HEK293 (cell line): Measurements from ENCODE around the gene CNPY1.

Experiments used
- GLI4 ChIP-seq: fragments of 450-650 bp; formaldehyde crosslinking; IDR thresholded peaks from 2 replicates; pipeline ENCODE4 v1.5.1; 2016; ENCODE audit warnings: missing biosample characterization, missing genetic modification characterization
- GLIS2 ChIP-seq: fragments of 450-650 bp; formaldehyde crosslinking; IDR thresholded peaks from 2 replicates; pipeline ENCODE4 v1.5.1; 2016; ENCODE audit warnings: missing biosample characterization, missing genetic modification characterization
- IKZF3 ChIP-seq: fragments of 450-650 bp; IDR thresholded peaks from 2 replicates; pipeline ENCODE4 v1.5.0; 2018; ENCODE audit warnings: missing biosample characterization, mild to moderate bottlenecking, missing genetic modification characterization, moderate library complexity
- SCRT2 ChIP-seq: fragments of 450-650 bp; formaldehyde crosslinking; IDR thresholded peaks from 2 replicates; pipeline ENCODE4 v1.5.1; 2016; ENCODE audit warnings: missing biosample characterization, missing genetic modification characterization
- SP2 ChIP-seq: fragments of 450-650 bp; formaldehyde crosslinking; IDR thresholded peaks from 2 replicates; pipeline ENCODE4 v1.5.1; 2016; ENCODE audit warnings: missing biosample characterization, missing genetic modification characterization
- TCF7L2 ChIP-seq: IDR thresholded peaks from 2 replicates; pipeline ENCODE4 v1.6.1; 2011; ENCODE audit warnings: low read depth, mild to moderate bottlenecking, inconsistent platforms, low read length, moderate library complexity, borderline replicate concordance
- ZNF133 ChIP-seq: fragments of 450-650 bp; formaldehyde crosslinking; IDR thresholded peaks from 2 replicates; pipeline ENCODE4 v1.5.1; 2016; ENCODE audit warnings: missing biosample characterization, missing genetic modification characterization
- ZNF155 ChIP-seq: fragments of 450-650 bp; formaldehyde crosslinking; IDR thresholded peaks from 2 replicates; pipeline ENCODE4 v1.5.1; 2016; ENCODE audit warnings: missing biosample characterization, missing genetic modification characterization
- ZNF175 ChIP-seq: fragments of 450-650 bp; formaldehyde crosslinking; IDR thresholded peaks from 2 replicates; pipeline ENCODE4 v1.5.1; 2016; ENCODE audit warnings: missing biosample characterization, missing genetic modification characterization
- ZNF184 ChIP-seq: fragments of 450-650 bp; IDR thresholded peaks from 2 replicates; pipeline ENCODE4 v1.5.1; 2018; ENCODE audit warnings: missing biosample characterization, mild to moderate bottlenecking, missing genetic modification characterization
- ZNF354C ChIP-seq: fragments of 450-650 bp; formaldehyde crosslinking; IDR thresholded peaks from 2 replicates; pipeline ENCODE4 v1.5.1; 2016; ENCODE audit warnings: missing biosample characterization, missing genetic modification characterization, low read depth, borderline replicate concordance
- ZNF404 ChIP-seq: fragments of 450-650 bp; formaldehyde crosslinking; IDR thresholded peaks from 2 replicates; pipeline ENCODE4 v1.5.1; 2017; ENCODE audit warnings: missing biosample characterization, missing genetic modification characterization
- ZNF426 ChIP-seq: fragments of 450-650 bp; formaldehyde crosslinking; IDR thresholded peaks from 2 replicates; pipeline ENCODE4 v1.5.1; 2017; ENCODE audit warnings: missing biosample characterization, missing genetic modification characterization, mild to moderate bottlenecking, inconsistent platforms, moderate library complexity
- ZNF433 ChIP-seq: fragments of 450-650 bp; formaldehyde crosslinking; IDR thresholded peaks from 2 replicates; pipeline ENCODE4 v1.5.1; 2016; ENCODE audit warnings: missing biosample characterization, missing genetic modification characterization, low read depth
- ZNF544 ChIP-seq: fragments of 450-650 bp; formaldehyde crosslinking; IDR thresholded peaks from 2 replicates; pipeline ENCODE4 v1.5.0; 2017; ENCODE audit warnings: missing biosample characterization, missing genetic modification characterization
- ZNF596 ChIP-seq: fragments of 450-650 bp; IDR thresholded peaks from 2 replicates; pipeline ENCODE4 v1.5.0; 2018; ENCODE audit warnings: missing biosample characterization, mild to moderate bottlenecking, missing genetic modification characterization, moderate library complexity
- ZNF621 ChIP-seq: fragments of 450-650 bp; formaldehyde crosslinking; IDR thresholded peaks from 2 replicates; pipeline ENCODE4 v1.5.1; 2017; ENCODE audit warnings: missing biosample characterization, missing genetic modification characterization
- ZNF660 ChIP-seq: fragments of 450-650 bp; IDR thresholded peaks from 2 replicates; pipeline ENCODE4 v1.5.1; 2018; ENCODE audit warnings: missing biosample characterization, mild to moderate bottlenecking, missing genetic modification characterization
- ZNF768 ChIP-seq: fragments of 450-650 bp; formaldehyde crosslinking; IDR thresholded peaks from 2 replicates; pipeline ENCODE4 v1.5.1; 2018; ENCODE audit warnings: missing biosample characterization, mild to moderate bottlenecking, missing genetic modification characterization
- ZNF776 ChIP-seq: fragments of 450-650 bp; formaldehyde crosslinking; IDR thresholded peaks from 2 replicates; pipeline ENCODE4 v1.5.0; 2017; ENCODE audit warnings: missing biosample characterization, missing genetic modification characterization, borderline replicate concordance
- ZNF792 ChIP-seq: fragments of 450-650 bp; formaldehyde crosslinking; IDR thresholded peaks from 2 replicates; pipeline ENCODE4 v1.5.1; 2016; ENCODE audit warnings: missing biosample characterization, missing genetic modification characterization
- ZNF843 ChIP-seq: fragments of 450-650 bp; formaldehyde crosslinking; IDR thresholded peaks from 2 replicates; pipeline ENCODE4 v1.5.1; 2016; ENCODE audit warnings: missing biosample characterization, missing genetic modification characterization
- ZSCAN16 ChIP-seq: fragments of 450-650 bp; formaldehyde crosslinking; IDR thresholded peaks from 2 replicates; pipeline ENCODE4 v1.5.1; 2016; ENCODE audit warnings: missing biosample characterization, missing genetic modification characterization
- TF ChIP-seq, protein P1 (sequence below): fragments of 450-650 bp; formaldehyde crosslinking; IDR thresholded peaks from 2 replicates; pipeline ENCODE4; 2016; ENCODE audit warnings: missing biosample characterization, missing genetic modification characterization
- TF ChIP-seq, protein P2 (sequence below): fragments of 450-650 bp; formaldehyde crosslinking; IDR thresholded peaks from 2 replicates; pipeline ENCODE4 v1.5.1; 2016; ENCODE audit warnings: missing biosample characterization, missing genetic modification characterization
- TF ChIP-seq, protein P3 (sequence below): fragments of 450-650 bp; formaldehyde crosslinking; IDR thresholded peaks from 2 replicates; pipeline ENCODE4 v1.5.1; 2016; ENCODE audit warnings: missing biosample characterization, missing genetic modification characterization
- TF ChIP-seq, protein P4 (sequence below): fragments of 450-650 bp; formaldehyde crosslinking; IDR thresholded peaks from 2 replicates; pipeline ENCODE4 v1.5.1; 2016; ENCODE audit warnings: missing biosample characterization, missing genetic modification characterization
- TF ChIP-seq, protein P5 (sequence below): fragments of 450-650 bp; IDR thresholded peaks from 2 replicates; pipeline ENCODE4 v1.5.1; 2018; ENCODE audit warnings: missing biosample characterization, missing genetic modification characterization
- TF ChIP-seq, protein P6 (sequence below): fragments of 450-650 bp; formaldehyde crosslinking; optimal IDR thresholded peaks from 2 replicates; pipeline ENCODE3; 2016; ENCODE audit warnings: missing biosample characterization, mild to moderate bottlenecking, missing genetic modification characterization

CNPY1 gene

DNA sequence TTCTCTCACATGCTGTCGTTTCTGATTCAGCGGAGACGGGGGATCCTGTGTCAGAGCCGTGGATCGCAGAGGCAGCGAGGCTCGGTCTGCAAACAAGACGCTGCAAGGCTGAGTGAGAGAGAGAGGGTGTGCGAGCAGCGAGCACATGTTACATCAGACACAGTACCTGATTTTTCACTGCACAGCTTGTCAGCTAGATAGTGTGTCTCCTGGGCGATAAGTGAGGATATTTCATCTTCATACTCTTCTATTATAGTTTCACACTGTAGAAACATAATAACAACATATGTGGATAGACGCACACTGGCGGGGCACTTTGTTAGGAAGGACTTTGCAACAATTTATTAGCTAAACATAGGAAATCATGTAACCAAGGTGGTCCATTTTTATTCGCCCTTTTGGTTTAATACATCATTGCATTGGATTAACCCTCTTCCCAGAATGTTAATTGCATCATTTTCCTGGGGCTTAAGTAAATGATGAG lies 39.5 kb downstream of the CNPY1 start (continued):
- TF ChIP-seq ZNF426 (no peak), ZNF155 (no peak), ZNF433 (tag by site-specific recombination) (no peak), ZNF776 (tag by site-specific recombination) (no peak), ZNF660 (tag by site-specific recombination) (peak; percentile 84), ZNF544 (no peak), ZNF175 (tag by site-specific recombination) (no peak), ZNF843 (no peak), ZNF354C (tag by site-specific recombination) (no peak), ZSCAN16 (peak; percentile 97), GLI4 (tag by site-specific recombination) (no peak), ZNF404 (no peak), SP2 (no peak), ZNF621 (tag by site-specific recombination) (no peak), ZNF184 (tag by site-specific recombination) (no peak), ZNF768 (tag by site-specific recombination) (no peak), GLIS2 (tag by site-specific recombination) (no peak), IKZF3 (tag by site-specific recombination) (no peak), TCF7L2 (no peak), ZNF596 (tag by site-specific recombination) (peak; percentile 79), ZNF792 (no peak), SCRT2 (tag by site-specific recombination) (no peak; the same call in 1 of the 2 replicates), ZNF133 (tag by site-specific recombination) (no peak)
- TF ChIP-seq, protein P1, sequence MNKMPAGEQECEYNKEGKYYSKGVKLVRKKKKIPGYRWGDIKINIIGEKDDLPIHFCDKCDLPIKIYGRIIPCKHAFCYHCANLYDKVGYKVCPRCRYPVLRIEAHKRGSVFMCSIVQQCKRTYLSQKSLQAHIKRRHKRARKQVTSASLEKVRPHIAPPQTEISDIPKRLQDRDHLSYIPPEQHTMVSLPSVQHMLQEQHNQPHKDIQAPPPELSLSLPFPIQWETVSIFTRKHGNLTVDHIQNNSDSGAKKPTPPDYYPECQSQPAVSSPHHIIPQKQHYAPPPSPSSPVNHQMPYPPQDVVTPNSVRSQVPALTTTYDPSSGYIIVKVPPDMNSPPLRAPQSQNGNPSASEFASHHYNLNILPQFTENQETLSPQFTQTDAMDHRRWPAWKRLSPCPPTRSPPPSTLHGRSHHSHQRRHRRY = no peak
- TF ChIP-seq, protein P2, sequence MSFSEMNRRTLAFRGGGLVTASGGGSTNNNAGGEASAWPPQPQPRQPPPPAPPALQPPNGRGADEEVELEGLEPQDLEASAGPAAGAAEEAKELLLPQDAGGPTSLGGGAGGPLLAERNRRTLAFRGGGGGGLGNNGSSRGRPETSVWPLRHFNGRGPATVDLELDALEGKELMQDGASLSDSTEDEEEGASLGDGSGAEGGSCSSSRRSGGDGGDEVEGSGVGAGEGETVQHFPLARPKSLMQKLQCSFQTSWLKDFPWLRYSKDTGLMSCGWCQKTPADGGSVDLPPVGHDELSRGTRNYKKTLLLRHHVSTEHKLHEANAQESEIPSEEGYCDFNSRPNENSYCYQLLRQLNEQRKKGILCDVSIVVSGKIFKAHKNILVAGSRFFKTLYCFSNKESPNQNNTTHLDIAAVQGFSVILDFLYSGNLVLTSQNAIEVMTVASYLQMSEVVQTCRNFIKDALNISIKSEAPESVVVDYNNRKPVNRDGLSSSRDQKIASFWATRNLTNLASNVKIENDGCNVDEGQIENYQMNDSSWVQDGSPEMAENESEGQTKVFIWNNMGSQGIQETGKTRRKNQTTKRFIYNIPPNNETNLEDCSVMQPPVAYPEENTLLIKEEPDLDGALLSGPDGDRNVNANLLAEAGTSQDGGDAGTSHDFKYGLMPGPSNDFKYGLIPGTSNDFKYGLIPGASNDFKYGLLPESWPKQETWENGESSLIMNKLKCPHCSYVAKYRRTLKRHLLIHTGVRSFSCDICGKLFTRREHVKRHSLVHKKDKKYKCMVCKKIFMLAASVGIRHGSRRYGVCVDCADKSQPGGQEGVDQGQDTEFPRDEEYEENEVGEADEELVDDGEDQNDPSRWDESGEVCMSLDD (tag by site-specific recombination) = no peak
- TF ChIP-seq, protein P3, sequence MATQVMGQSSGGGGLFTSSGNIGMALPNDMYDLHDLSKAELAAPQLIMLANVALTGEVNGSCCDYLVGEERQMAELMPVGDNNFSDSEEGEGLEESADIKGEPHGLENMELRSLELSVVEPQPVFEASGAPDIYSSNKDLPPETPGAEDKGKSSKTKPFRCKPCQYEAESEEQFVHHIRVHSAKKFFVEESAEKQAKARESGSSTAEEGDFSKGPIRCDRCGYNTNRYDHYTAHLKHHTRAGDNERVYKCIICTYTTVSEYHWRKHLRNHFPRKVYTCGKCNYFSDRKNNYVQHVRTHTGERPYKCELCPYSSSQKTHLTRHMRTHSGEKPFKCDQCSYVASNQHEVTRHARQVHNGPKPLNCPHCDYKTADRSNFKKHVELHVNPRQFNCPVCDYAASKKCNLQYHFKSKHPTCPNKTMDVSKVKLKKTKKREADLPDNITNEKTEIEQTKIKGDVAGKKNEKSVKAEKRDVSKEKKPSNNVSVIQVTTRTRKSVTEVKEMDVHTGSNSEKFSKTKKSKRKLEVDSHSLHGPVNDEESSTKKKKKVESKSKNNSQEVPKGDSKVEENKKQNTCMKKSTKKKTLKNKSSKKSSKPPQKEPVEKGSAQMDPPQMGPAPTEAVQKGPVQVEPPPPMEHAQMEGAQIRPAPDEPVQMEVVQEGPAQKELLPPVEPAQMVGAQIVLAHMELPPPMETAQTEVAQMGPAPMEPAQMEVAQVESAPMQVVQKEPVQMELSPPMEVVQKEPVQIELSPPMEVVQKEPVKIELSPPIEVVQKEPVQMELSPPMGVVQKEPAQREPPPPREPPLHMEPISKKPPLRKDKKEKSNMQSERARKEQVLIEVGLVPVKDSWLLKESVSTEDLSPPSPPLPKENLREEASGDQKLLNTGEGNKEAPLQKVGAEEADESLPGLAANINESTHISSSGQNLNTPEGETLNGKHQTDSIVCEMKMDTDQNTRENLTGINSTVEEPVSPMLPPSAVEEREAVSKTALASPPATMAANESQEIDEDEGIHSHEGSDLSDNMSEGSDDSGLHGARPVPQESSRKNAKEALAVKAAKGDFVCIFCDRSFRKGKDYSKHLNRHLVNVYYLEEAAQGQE = no peak
- TF ChIP-seq, protein P4, sequence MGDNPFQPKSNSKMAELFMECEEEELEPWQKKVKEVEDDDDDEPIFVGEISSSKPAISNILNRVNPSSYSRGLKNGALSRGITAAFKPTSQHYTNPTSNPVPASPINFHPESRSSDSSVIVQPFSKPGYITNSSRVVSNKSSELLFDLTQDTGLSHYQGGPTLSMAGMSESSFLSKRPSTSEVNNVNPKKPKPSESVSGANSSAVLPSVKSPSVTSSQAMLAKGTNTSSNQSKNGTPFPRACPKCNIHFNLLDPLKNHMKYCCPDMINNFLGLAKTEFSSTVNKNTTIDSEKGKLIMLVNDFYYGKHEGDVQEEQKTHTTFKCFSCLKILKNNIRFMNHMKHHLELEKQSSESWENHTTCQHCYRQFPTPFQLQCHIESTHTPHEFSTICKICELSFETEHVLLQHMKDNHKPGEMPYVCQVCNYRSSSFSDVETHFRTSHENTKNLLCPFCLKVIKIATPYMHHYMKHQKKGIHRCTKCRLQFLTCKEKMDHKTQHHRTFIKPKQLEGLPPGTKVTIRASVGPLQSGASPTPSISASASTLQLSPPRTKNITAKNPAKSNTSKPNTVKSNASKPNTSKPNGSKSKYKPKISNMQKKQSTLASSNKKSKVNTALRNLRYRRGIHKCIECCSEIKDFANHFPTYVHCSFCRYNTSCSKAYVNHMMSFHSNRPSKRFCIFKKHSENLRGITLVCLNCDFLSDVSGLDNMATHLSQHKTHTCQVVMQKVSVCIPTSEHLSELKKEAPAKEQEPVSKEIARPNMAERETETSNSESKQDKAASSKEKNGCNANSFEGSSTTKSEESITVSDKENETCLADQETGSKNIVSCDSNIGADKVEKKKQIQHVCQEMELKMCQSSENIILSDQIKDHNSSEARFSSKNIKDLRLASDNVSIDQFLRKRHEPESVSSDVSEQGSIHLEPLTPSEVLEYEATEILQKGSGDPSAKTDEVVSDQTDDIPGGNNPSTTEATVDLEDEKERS (tag by site-specific recombination) = no peak
- TF ChIP-seq, protein P5, sequence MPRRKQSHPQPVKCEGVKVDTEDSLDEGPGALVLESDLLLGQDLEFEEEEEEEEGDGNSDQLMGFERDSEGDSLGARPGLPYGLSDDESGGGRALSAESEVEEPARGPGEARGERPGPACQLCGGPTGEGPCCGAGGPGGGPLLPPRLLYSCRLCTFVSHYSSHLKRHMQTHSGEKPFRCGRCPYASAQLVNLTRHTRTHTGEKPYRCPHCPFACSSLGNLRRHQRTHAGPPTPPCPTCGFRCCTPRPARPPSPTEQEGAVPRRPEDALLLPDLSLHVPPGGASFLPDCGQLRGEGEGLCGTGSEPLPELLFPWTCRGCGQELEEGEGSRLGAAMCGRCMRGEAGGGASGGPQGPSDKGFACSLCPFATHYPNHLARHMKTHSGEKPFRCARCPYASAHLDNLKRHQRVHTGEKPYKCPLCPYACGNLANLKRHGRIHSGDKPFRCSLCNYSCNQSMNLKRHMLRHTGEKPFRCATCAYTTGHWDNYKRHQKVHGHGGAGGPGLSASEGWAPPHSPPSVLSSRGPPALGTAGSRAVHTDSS = no peak
- TF ChIP-seq, protein P6, sequence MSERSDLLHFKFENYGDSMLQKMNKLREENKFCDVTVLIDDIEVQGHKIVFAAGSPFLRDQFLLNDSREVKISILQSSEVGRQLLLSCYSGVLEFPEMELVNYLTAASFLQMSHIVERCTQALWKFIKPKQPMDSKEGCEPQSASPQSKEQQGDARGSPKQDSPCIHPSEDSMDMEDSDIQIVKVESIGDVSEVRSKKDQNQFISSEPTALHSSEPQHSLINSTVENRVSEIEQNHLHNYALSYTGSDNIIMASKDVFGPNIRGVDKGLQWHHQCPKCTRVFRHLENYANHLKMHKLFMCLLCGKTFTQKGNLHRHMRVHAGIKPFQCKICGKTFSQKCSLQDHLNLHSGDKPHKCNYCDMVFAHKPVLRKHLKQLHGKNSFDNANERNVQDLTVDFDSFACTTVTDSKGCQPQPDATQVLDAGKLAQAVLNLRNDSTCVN = peak; percentile 39
